GM21528 (cell line): ENCODE data around the gene PDS5B.
"Not testable (repeated sequence)": the region's sequence is repeated elsewhere in the genome, so short reads cannot be mapped to it uniquely, and the experiment has no call there.

ENCODE experiments used
- ATAC-seq: cut with Tn5 transposase; IDR thresholded peaks from one replicate; pipeline ENCODE4 v1.9.1; 2021; ENCODE audit warnings: mild to moderate bottlenecking, moderate library complexity; ENCODE audit not compliant: unreplicated experiment, low FRiP score

The PDS5B gene

DNA sequence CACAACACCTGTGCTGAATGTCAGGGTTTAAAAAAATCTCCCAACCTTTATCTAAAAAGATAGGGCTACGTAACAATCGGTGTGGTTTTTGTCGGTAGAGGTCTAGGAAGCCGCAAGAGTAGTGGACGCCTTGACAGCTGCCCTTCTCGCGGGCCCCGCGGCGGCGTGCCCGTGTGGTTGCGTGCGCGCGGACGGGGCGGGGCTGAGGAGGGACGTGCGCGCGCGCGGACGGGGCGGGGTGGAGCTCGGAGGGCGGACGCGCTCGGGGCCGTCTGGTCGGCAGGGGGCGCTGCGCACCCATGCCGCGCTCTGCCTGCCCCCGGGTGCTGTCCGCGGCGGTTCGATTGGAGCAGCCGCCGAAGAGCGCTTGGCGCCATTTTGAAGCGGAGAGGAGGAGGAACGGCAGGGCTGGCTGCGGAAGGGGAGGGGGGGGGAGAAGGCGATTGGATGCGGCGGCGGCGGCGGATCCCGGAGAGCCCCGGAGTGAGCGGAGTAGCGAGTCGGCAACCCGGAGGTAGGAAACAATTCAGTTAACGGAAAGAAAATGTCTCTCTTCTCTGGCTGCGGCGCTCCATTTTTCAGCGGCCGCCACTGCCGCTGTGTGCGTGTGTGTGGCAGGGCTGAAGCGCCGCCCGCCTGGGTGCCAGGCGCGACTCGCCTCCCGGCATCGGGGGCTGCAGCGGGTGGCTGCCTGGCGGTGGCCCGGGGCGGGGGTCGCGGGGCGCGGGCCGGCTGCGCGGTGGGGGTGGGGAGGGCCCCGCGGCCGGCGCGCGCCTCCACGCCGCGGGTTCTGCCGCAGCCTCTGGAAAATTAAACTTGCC is at the start of gene PDS5B:
Gene PDS5B (plus strand): TSS at position 373 of the 821 bp plus-strand sequence. CDS start 62,321 bp downstream, outside the sequence.
- peak; percentile 80 for ATAC-seq

DNA sequence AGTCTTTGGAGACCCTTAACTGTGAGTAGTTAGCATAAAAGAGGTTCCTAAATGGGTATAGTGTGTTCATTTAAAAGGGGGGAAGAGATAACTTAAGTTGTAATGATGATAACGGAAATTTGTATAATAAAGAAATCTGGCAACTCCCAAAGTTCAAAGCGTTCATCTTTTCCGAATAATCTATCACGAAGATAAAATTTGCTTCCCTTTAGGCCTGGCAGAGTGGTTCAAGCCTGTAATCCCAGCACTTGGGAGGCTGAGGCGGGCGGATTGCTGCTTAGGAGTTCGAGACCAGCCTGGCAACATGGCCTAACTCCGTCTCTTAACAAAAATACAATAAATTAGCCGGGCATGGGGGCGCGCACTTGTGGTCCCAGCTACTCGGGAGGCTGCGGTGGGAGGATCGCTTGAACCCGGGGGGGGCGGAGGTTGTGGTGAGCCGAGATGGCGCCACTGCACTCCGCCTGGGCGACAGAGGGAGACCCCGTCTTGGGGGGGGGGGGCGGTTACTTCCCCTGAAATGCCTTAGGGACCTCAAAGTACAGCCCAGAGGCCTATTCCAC is 48.6 kb upstream of the PDS5B start:
- ATAC-seq = no peak

DNA sequence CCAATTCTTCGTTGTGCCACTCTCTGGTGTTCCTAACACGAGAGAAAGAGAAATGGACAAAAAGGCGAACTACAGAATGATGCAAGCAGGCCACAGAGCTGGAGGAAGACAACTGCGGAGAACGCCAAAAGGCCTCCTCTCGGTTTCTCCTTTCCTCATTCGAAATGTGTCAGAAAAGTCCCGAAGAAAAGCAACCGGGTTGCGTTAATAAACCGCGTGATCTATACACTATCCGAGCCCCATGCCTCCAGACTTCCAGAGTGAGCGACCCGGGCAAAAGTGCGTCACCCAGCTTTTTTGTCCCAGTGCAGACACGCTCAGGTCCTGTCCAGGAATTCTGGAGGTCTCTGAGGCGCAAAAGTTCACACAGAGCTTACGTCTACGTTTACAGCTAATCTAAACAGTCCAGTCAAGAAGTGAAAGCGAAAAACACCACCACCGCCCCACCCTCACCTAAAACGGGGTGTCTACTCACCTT is 48.1 kb upstream of the PDS5B start:
- ATAC-seq = peak; percentile 82

DNA sequence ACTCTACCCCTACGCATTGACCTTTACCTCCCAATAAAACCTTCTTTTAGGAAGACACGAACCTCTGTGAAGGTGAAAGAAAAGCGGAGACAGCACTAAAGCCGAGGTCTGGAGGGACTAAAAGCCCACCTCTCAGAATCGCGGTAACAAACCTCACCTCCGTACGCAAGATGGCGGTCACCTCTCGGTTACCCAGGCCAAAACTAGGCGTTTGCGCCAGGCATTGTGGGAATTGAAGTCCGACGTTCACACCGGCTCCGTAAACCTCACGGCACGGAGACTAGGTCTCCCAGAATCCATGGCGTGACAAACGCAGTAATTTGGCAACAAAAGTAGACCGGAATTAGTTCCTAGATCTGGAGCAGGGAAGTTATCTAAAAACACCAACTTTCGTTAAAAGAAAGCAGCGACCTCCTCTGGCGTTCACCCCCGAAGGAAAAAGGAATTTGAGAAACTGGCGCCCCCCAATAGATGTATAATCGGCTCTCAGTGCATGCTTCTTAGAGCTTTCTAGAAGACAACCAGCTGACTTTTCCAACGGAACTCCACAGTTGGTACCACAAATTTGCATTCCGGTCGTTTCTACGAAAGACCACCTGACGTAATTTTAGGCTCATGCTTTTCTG is 47.5 kb upstream of the PDS5B start, which contains the start of gene N4BP2L2:
Gene N4BP2L2 (minus strand): TSS at position 175 of the 626 bp plus-strand sequence. CDS start 1,768 bp downstream, outside the sequence.
- ATAC-seq = peak; percentile 96

GRCh38 chr13:32542221-32542620 is 44.0 kb upstream of the PDS5B start:
- no peak for ATAC-seq

- ATAC-seq = no peak
Observed at GRCh38 chr13:32545083-32545482, 41.2 kb upstream of the PDS5B start.

DNA sequence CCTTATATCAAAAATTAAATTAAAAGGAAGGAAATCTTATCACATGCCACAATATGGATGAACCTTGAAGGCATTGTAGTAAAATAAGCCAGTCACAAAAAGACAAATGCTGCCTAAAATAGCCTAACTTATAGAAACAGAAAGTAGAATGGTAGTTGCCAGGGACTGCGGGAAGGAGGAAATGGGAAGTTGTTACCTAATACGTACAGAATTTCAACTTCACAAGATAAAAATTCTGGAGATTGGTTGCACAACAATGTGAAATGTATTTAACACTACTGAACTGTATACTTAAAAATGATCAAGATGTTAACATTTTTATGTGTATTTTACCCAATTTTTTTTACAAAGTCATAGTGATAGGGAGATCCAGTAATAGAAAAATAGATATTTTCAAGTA is 37.4 kb upstream of the PDS5B start:
- ATAC-seq = no peak

GRCh38 chr13:32549788-32550187 is 36.5 kb upstream of the PDS5B start:
- no peak for ATAC-seq

GRCh38 chr13:32553720-32554119 is 32.5 kb upstream of the PDS5B start:
- ATAC-seq = no peak

DNA sequence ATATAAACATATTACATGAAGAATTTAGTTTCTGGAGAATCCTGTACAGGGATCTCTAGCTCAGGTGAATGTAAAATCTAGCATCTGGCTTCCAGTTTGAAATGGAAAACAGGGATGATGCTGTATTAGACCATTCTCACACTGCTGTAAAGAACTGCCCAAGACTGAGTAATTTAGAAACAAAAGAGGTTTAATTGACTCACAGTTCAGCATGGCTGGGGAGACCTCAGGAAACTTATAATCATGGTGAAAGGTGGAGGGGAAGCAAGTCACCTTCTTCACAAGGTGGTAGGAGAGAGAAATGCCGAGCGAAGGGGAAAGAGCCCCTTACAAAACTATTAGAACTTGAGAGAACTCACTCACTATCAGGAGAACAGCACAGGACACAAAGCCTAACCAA is 30.6 kb upstream of the PDS5B start:
- no peak for ATAC-seq

- not testable (repeated sequence) for ATAC-seq
Observed at GRCh38 chr13:32560842-32561241, 25.4 kb upstream of the PDS5B start.

GRCh38 chr13:32575687-32576086 is 10.6 kb upstream of the PDS5B start:
- ATAC-seq = not testable (repeated sequence)

- no peak for ATAC-seq
Observed at GRCh38 chr13:32577032-32577431, 9.2 kb upstream of the PDS5B start.

- no peak for ATAC-seq
Observed at GRCh38 chr13:32581177-32581786, 5.0 kb upstream of the PDS5B start.

DNA sequence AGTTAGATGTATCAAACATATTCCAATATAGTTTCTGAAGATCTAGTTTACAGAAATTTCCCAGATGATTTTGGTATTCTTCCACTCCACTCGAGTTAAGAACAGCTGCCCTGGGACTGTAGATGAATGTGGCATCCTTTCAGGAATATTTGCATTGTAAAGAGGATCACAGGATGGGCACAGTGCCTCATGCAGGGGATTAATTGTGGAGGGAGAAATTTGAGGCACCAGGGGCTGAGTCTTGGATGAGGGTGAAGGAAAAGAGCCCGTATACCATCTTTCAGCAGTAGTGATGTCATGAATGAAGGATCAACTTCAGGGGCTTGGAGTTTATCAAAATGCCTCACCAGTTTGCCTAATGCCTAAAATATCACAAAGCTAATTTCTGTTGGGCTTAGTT is 4.0 kb upstream of the PDS5B start:
- no peak for ATAC-seq

GRCh38 chr13:32582991-32583390 is 3.3 kb upstream of the PDS5B start:
- no peak for ATAC-seq

DNA sequence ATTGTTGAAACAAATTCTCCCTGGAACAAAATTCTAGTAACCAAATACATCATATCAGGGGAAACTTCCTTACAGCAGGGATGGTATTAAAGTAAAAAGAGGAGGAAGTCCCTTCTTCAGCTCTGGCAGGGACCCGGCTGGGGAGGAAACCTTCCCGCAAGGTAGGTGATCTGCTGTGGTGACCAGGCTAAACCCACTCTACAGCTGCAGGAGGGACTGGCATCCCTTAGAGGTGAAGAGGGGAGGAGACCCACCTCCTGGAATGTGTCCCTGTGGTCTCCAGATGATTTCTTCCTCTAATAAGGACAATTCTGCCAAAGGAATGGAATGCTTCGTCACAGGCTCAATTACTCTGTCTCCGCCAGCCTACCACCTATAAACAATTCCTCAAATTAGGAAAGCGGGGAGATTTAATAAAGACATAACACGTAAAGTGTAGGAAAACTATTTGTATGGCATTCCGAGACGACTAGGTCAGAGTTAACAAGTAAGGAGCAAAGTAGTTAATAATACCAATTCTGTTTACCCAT is 637 bp upstream of the PDS5B start:
- ATAC-seq = no peak

- ATAC-seq = peak; percentile 43
Observed at GRCh38 chr13:32587011-32587810, 959 bp downstream of the PDS5B start.

DNA sequence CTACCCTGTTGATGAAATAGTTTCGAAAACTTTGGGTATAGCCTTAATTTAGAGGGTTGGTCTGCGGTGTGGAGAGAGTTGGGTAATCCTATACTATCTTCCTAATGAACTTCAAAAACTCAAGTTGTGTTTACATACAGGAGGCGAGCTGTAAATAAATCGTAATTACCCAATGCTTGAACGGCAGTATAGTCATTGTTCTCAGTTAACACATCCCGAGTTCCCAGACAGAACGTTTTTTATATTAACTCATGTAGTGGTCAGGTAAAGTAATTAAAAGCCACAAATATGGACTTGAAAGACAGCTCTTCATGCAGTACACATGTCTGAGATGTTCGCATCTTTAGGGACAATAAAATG is 1.5 kb downstream of the PDS5B start:
- no peak for ATAC-seq

GRCh38 chr13:32588736-32589135 is 2.5 kb downstream of the PDS5B start:
- no peak for ATAC-seq
